ENCODE measurements around the gene NDUFS5.
"Not testable (repeated sequence)": the region's sequence is repeated elsewhere in the genome, so short reads cannot be mapped to it uniquely, and the experiment has no call there.

NDUFS5 gene

DNA sequence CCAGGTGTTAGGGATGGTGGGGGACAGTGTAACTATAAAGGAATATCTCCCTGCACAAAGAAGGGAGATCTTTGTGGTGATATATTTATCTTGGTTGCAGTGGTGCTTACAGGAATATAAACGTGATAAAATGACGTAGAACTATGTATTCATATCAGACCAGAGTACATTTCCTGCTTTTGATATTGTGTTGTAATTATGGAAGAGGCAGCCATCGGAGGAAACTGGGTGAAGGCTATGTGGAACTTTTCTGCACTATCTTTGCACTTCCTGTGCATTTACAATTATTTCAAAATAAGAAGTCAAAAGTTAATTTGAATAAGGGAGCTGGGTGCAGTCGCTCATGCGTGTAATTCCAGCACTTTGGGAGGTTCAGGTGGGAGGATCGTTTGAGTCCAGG lies 37.6 kb downstream of the NDUFS5 start:
- DNase-seq (ENCODE audit: low read depth), result no peak

DNA sequence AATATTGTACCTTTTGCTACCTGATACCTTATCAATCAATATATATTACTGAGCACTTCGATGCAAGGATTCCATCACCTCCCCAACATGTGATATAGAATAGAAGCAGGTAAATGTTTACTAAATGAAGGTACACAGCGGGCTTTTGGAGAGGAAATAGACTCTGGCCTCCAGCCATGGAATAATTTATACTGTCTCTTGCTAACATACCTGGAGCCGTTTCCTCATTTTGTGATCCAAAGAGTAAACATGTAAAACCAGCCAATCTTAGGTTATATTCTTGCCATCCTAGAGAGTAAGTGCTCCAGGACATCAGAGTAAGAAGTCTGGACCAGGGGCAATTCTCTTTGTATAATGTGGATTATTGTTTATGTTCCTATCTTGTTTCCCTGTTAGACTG lies 39.4 kb downstream of the NDUFS5 start:
- DNase-seq (ENCODE audit: low read depth), result no peak

DNA sequence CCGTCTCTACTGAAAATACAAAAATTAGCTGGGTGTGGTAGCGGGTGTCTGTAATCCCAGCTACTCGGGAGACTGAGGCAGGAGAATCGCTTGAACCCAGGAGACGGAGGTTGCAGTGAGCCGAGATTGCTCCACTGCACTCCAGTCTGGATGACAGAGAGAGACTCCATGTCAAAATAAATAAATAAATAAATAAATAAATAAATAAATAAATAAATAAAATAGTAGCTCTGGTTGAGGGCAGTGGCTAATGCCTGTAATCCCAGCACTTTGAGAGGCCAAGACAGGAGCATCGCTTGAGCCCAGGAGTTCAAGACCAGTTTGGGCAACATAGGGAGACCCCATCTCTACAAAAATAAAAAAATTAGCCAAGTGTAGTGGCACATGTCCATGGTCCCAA lies 42.1 kb downstream of the NDUFS5 start:
- DNase-seq (ENCODE audit: low read depth), result not testable (repeated sequence)

DNA sequence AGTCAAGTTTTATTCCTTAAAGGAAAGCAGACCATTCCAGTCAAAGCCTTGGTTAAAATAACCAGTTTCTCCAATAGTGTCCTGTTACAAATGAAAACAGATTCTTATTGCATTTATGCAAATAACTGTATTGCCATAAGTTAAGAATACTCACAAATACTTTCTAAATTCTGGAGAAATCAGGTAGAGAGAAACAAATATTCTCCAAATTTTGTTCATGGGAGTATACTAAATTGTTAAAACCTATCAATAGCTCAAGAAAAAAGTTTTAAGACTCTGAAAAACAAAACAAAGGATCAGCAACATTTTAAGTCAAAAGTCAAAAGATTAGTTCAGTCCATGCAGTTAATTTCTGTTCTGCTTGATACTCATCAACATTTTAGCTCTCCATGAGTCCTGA lies 45.4 kb downstream of the NDUFS5 start:
- not testable (repeated sequence) for DNase-seq (ENCODE audit: low read depth)

DNA sequence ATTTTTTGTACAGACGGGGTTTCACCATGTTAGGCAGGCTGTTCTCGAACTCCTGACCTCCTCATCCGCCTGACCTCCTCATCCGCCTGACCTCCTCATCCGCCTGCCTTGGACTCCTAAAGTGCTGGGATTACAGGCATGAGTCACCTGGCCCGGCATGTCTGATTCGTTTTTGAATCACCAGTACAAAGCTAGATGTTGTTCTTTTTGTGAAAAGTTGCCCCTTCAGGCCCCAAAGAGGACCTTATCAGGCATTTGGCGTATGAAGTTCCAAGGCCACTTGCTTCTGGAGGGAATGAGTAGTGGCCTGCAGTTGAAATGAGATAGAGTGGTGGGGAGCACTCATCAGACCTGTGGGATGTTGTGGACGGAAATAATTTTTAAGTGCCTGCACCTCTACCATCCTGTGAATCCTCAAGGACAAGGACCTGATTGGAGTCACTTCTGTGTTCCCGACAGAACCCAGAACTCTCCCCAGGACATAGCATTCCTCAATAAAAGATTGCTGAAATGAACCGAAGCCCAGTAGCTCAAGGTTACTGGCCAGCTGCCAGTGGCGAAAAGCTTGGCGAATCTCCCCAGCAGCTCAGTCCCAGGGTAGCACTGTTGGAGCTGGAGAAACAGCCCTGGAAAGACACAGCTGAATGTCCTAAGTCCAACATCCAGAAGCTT lies 50.1 kb downstream of the NDUFS5 start:
- DNase-seq (ENCODE audit: low read depth), result no peak

DNA sequence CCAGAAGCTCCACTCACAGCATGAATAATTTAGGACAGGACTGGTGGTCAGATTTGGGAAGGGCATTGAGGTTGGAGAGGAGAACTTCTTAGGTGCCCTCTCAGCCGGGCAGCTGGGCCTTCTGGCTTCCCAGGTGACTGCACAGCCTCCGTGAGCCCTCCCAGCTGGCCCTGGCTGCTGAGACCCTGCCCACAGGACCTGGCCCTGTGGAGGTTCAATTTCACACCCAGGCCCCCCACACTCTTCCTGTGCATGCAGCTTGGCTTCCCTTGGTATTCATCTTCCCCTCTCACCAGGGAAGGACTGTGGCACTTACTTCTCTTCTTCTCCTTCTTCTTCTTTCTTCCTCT lies 50.6 kb downstream of the NDUFS5 start:
- DNase-seq (ENCODE audit: low read depth), result no peak

DNA sequence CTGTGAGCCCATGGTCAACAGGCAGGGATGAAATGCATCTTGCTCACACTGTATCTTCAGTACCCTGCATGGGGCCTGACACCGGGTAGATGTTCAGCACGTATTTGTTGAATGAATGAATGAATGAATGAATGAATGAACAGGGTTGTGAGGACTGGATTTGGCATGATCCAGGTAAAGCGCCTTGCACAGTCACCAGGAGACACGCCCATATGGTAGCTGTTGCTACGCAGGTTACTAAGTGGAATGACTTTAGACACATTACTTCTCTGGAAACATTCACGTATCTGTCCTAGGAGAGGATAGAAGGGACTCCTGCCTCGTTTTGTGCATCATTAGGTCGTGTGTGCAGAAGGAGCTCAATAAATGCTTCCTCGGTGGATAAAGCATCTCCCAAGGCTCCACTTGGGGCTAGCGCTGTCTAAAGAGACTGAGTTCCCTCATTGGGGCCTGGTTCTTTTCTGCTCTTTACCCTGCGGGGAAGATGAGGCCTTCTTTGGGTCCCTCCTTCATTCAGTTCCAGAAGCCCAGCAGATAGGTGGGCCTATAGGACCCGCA lies 54.2 kb downstream of the NDUFS5 start:
- no peak for DNase-seq (ENCODE audit: low read depth)

DNA sequence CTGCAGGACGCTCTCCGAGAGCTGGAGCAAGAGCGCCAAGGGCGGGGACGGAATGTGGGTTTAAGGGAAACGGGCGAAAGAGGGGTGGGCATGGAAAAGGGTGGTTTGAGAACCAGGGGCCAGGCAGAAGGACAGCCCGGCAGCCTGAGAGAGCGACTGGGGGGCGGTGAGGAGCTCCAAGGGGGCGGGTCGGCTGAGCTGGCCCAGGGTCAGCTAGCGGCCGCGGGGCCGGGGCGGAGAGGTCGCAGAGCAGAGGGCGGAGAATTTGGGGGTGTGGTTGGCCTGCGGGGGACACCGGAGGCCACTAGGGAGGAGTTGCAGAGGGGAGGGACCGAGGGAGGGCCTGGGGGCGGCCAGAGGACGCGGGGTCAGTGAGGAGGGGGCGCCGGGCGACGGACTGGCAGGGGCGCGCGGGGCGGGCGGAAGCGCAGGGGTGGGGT lies 54.7 kb downstream of the NDUFS5 start:
- no peak for DNase-seq (ENCODE audit: low read depth)

DNA sequence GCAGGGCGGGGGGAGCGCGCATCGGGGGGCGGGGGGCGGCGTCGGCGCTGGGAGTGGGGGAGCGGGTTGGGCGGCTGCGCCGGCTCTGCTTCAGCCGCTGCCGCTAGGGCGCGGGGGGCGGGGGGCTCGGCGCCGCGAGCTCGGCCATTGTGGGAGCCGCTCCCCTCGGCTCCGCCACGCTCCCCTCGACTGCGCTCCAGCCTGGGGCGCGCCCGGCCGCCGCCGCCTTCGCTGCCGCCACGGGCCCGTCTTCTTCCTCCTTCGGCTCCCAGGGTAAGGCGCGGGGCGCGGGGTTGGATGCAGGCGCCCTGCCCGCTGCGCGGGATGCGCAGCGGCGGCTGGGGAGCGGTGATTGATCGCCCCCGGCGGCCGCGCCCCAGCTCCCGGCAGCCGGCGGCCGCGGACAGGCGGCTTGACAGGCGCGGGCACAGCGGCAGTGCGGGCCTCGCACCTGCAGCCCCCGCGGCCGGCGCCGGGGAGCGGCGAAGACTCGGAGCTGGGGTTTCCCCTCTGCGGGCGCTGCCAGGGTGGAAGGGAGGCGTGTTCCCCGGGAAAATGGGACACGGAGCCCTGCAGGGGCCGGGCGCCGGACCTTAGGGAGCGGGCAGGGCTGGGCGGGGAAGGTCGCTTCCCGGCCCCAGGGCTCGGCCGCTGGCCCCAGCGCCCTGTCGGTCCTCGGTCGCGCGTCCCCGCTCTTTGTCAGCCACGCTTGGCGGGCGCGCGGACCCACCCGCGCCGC lies 55.3 kb downstream of the NDUFS5 start:
- no peak for DNase-seq (ENCODE audit: low read depth)

DNA sequence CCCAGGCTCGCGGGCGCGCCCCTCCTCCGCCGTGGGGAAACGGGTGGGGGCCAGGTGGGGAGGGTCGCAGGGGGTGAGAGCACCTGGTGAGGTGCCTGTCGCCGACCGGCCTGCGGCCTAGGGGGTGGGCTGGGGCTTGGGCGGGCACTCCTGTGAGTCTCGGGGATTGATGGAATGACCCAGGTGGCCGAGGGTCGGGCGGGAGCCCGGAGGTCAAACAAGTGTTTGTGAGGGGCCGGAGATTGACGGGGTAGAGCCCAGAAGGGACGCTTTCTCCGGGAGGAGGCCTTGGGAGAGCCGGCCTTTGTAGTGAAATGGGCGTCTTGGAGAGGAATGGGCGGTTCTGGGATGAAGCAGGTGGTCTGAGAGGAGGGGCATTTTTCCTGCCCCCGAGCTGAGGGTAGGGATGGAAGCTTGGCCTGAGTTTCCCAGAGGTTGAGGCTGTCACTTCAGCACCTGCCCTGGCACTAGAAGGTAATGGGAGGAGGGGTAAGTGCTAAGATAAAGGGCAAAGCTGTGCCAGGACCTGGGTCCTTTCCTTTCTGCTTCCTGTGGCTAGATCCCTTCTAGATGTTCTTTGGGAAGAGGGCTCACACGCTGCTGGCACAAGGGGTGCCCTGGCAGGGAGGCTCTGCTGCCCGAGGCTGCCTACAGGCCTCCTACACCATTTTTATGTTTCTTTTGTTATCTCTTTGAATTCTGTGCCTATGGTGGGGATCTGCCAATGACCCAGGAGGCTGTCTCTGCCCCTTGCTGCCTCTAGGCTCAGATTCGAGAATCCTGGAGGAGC lies 56.1 kb downstream of the NDUFS5 start:
- no peak for DNase-seq (ENCODE audit: low read depth)

DNA sequence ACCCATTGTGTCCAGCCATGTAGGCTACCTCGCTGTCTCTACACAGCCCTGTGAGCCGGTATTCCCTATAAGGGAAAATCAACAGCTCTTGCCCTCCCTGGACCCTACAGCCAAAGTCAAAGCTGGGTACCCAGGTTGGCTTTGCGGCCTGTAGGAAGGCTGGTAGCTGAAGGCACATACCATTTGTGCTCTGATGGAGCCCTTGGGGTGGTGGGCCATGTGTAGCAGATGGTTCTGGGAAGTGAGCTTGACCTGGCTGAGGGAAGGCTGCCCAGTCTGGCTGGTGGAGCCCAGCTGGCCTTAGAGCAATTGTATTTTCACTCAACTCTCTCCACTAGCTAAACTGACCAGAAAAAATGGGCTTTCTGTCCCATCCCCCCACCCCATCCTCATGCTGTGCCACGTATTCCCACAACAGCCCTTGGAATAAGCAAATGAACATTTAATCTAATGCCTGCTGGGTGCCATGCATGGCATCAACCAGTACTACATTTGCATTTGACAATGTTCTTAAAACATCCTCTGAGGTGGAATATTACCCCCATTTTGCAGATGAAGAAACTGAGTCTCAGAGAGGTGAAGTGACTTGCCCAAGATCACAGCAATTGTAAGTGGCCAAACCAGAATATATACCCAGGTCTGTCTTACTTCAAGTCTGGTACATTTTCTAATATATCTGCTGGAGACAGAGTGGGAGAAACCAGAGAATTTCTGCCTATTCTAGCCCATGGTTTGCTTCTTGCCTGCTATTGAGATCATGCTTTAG lies 56.8 kb downstream of the NDUFS5 start:
- no peak for DNase-seq (ENCODE audit: low read depth)

DNA sequence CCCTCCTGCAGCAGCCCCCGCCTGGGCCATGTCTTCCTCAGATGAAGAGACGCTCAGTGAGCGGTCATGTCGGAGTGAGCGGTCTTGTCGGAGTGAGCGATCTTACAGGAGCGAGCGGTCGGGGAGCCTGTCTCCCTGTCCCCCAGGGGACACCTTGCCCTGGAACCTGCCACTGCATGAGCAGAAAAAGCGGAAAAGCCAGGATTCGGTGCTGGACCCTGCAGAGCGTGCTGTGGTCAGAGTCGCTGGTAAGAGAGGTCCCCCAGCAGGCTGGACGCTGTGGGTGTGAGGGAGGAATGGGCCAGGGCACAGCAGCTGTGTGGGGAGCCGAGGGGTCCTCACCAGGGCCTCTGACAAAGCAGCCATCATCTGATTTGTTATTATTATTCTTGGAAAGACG lies 58.0 kb downstream of the NDUFS5 start:
- DNase-seq (ENCODE audit: low read depth), result no peak
